GM21367 (cell line): Measurements from ENCODE around the gene SCP2.

Source experiments
- ATAC-seq: cut with Tn5 transposase; IDR thresholded peaks from one replicate; pipeline ENCODE4 v1.9.1; 2021; ENCODE audit not compliant: unreplicated experiment

Gene SCP2

GRCh38 chr1:53094533-53094919, 167.4 kb downstream of the SCP2 start:
- ATAC-seq = no peak
